ELF-1 (cell line): ENCODE results near the gene FCRL1.
A peak's percentile ranks its signal among the peaks of the same experiment; 100 is the strongest.

Source experiments
- DNase-seq: peaks from one replicate; pipeline ENCODE4 v3.0.0-alpha.2; 2016; ENCODE audit warnings: low read depth, low spot score

The FCRL1 gene

DNA sequence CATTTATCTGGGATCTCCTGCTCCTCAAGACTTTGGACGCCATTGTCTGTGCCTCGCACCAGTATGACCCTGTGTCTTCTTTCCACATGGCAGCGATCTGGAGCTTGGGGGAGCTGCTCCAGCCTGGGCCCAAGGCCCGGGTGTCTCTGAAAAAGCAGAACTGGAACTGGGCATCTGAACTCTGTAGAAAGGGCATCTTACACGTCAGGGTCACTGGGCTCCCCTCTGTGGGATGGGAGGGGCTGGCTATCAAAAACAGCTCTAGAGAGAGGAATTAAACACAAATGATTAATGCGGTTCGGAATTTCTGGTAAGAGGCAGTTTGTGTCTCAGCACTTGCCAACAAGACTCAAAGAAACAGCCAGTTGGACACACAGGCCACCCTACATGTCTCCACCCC lies 16.1 kb downstream of the FCRL1 start:
- DNase-seq, result no peak

DNA sequence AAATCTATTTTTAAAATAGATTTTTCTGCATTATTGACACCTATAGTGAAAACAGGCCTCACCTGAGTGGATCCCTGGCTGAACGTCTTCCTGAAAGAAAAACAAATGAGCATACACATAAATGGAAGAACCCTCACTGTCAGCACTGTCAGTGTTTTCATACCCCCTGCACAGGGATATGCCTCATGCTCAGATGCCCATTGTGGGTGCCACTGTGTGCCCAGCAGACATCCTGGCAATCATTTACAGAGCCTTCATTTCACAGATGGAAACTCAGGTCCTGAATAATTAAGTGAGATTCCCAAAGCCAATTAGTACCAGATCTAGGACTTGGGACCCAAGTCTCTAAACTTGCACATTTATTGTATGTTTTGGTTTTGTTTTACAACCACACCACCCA lies 19.9 kb downstream of the FCRL1 start:
- no peak for DNase-seq

DNA sequence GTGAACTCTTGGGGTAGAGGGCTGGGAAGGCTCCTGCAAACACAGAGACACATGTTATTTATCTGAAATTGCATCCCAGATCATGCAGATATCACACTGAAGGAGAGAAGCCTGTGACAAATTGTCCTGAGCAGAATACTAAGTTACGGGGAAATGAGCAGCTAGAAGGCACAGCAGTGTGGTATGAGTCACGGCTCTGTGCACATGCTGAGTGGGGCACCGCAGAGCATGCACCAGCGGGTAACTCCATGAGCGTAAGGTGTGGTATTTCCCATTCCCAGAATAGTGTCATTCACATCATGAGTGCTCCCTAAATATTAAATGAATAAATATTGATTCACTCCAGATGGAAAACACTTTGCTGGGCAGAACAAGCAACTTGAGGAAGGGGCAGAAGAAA lies 21.7 kb downstream of the FCRL1 start:
- DNase-seq, result no peak

DNA sequence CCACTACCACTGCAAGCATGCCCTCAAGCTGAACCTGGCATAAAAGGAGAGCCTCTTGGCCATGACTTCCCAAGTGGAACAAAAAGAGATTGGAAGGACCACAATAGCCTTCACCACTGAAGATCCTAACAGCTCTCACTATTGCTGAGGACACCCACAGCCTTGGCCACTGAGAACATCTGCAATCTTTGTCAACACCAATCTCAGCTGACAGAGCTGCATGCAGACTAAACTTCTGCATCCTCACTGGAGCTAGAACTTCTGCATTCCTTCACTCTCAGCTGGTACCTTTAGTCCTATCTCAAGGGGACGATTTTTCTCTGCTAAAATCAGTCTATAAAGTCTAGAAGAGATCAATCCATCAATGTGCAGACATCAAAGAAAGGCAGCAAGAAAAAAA lies 34.7 kb downstream of the FCRL1 start:
- DNase-seq, result no peak

DNA sequence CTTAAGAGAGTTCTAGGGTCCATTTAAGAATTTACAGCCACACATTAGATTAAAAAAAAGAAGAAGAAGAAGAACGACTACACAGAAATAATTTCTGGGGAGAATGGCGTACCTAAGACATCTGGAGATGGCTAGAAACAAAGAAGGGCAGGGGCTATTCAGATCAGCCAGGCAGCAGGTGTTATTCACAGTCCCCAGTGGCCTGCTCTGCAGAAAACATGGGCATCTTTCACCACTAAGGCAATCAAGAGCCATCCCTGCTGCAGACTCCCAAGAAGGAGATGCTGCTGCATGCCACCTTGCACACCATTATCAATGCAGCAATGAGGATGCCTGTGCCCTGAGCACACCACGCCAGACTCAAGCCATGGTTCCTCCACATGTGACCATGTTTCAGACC lies 35.1 kb downstream of the FCRL1 start:
- DNase-seq, result no peak

DNA sequence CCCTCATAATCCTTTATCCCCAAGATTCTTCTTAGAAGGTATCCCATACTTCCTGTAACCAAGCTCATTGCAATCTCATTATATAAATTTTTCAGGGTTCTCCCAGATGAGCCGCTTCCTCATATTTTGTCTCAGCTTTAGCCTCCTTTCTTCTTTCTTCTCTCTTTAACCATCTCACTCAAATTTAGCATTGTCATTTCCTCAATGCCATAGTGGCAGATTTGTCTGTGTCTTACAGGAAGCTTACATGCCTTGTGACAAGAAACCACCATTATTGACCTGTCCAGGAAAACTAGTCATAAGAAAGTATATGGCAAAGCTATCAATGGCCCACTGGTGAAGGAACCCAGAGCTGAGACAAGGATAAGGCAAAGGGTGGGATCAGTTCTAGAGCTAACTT lies 37.0 kb downstream of the FCRL1 start:
- DNase-seq, result no peak

DNA sequence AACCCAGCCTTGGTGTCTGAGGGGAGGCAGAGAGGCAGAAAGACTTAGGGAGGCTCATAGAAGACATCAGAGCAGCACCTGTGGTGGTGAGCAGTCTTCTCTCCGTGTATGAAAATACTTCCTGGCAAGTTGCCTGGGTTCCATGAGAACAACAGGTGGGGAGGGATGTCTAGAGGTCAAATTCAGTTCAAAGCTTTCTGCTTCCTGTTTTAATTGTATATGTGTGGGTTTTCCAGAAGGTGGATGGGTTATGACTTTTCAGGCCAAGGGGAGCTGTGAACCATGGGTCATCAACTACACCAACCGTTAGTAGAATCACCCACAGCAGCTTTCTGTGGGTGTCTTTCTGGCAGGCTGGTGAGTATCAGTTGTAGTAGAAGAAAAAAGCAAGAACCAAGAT lies 38.9 kb downstream of the FCRL1 start:
- DNase-seq, result no peak

DNA sequence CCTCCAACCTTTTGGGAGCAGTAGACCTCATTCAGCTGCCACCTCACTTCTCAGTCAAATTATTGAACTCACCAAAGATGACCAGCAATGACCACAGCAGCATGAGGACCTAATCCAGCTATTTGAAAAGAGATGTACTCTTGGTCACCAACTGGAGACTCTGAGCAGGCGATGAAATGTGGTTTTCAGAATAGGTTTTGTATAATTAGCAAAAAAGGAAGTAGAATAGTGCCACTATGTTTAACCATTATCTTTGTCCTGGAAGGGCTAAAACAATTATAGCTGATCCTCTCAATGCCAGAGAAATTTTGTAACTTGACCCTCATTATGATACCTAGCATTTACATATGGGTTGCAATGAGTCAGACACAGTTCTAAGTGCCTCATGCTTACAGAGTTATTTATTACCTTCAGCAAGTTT lies 42.9 kb downstream of the FCRL1 start, which contains the start of gene FCRL2:
FCRL2 (minus strand) TSS at position 162 of the 421 bp plus-strand sequence; CDS start at position 103, 59 bp downstream.
- no peak for DNase-seq

DNA sequence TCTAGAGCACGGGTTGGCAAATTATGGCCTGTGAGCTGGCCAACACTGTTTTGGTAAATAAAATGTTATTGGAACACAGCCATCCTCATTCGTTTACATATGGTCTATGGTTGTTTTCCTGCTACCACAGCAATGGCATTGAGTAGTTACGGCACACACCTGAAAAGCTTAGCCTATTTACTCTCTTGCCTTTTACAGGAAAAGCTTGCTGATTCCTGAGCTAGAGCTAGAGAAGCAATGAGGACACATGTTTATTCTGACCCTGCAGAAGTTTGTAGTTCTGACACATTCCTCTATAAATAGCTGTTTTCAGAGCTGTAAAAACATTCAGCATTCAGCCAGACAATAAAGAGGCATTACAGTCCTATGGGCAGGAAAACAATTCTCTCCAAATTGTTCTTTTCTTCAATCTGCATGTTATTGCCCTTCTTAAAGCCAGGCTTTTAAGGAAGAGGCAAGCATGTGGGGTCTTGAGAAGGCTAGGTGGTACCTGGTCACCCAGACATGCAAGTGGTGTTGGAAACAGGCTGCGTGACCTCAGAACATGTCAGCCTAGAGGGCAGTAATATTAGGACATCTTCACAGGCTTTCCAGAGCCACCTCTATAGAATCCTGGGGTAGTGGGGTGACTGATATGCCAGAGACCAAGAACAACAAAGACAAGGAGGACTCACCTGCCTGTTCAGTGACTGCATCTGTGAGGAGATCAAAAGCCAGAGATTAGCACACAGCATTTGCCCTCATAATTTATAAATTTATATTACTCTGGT lies 44.6 kb downstream of the FCRL1 start:
- DNase-seq, result no peak

DNA sequence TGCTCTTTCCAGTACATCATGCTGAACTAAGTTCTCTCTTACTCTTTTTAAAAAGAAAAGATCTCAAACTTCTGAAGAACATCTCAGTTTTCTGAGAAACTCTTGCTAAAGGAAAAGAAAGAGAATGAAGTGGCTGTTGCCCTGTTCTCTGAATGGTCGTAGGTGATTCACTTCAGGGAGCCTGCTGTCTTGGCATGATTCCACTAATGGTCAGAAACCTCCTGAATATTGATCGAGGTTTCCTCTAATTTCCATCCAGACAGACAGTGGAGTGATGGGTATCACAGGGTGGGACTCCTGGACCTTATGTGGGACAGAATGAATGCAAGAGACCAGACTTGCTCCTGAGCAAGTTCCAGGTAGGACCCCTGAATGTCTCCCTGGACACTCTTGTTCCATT lies 45.5 kb downstream of the FCRL1 start:
- no peak for DNase-seq

DNA sequence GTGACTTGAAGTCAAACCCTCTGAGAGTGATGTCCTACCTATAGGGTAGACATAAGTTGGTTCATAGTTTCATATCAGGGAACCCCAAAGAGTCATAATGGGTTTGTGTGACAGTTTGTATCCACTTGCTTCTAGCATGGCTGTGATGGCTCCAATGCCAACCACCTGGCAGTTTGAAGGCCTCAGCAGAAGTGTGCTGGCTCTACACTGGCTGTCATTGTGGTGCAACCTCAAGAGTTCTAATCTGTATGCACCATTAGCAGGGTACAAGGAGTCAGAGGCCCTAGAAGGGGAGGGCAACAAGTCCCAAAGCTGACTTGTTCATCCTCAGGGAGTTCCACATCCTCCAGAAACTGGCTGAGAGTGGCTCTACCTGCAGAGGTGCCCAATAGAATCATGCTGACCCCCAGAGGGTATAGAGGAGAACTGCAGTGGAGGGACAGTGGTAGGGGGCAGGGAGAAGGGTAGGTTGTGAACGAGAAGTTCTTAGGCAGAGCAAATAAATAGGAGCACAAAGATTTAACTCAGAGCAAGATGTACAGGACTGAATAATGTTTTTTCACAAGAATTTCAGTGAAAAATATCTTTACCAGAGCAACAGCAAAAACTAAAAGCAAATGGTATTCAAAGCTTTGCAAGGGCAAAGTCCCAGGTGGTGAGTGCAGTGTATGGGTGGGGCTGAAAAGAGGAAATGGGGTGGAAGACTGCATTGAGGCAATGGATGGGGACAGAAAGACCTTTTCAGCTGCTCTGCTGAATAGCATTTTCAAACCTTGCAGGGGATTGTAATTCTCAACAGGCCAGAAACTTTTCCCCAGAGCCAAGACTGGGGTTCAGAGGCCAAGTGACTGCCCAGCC lies 46.2 kb downstream of the FCRL1 start:
- peak; percentile 30 for DNase-seq

DNA sequence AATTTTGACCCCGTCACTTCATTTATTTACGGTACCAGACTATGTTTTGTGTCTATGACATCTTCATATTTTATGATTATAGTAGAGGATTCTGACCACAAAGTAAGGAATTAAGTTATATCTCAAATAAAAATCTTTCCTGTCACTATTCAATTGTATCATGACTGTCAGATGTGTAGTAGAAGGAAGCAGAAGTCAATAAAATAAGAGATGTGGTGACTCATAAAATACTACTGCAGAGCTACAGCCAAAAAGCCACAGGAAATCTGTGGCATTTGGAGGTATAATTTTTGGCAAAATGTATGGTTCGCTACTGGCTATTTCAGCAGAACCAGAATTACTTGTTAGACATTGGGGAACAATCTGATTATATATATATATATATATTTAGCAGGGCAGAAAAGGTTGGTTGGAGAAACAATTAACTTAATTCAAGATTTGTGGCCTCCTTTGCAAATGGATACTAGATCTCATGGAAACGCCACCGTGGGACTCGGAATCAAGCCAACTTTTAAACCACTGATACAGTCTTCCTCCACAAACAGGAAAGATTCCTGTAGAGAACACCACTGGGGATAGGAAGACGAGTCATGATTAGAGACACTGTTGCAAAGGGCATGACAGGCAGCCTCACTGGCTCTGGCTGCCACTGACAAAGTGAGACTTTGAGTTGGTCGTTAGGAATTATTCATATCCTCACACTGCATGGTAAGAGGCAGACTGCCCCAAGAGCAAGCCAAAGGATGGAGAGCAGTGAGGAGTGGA lies 48.1 kb downstream of the FCRL1 start:
- no peak for DNase-seq

DNA sequence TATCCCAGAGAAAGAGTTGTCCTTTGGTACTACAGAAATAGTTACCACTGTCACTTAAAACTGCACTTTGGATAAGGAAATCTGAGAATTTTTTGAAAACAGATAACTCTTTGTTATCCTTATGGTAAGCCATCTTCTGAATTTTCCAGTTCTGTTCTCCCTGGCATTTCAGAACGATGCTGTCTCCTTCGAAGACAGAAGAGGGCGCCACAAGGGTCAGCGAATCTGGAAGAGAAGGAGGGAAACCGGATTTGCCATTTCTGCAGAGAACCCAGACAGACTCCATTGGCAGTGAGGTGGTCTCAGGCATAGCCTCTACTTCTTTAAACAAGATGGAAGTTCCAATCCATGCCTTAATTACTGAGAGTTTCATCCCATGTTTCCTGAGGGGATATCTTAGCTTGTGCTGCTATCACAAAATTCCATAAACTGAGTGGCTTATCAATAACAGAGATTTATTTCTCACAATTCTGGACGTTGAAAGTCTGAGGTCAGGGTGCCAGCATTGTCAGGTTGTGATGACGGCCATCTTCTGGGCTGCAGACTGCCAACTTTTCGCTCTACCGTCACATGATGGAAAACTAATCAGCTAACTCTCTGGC lies 49.4 kb downstream of the FCRL1 start:
- DNase-seq, result peak; percentile 18

DNA sequence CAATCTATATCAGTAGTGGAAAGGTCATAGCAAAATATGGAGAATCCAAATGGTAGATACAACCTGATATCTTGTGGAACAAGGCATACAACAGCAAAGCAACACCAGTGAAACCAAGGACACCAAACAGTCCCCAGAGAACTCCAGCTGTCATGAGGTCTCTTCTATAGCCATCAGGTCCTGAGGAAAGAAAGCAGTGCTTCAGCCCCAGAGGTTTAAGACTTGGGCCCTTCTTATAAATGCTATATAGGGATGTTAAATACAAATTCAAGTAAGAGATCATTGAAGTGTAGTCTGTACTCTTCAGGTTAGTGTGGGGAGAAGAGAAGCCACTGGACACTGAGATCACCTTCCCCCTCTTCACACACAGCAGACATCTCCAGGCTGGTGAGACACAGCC lies 53.1 kb downstream of the FCRL1 start:
- DNase-seq, result no peak

DNA sequence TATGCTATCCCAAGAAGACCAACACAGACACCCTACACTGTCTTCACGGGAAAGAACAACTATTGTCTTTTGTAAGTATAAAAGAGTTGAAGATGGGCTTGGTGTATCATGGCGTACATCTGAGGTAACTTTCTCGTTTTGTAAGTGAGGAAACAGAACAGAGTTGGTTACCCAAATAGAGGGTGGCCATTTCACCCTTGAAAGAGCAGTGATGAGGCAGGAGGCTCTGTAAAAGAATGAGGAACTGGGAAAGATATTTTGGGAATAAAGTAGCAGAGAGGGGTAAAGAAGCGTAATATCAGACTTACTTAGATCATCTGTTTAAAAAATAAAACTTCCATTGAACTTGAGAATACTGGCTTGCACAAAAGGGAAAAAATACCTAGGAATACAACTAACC lies 61.9 kb downstream of the FCRL1 start:
- DNase-seq, result no peak

DNA sequence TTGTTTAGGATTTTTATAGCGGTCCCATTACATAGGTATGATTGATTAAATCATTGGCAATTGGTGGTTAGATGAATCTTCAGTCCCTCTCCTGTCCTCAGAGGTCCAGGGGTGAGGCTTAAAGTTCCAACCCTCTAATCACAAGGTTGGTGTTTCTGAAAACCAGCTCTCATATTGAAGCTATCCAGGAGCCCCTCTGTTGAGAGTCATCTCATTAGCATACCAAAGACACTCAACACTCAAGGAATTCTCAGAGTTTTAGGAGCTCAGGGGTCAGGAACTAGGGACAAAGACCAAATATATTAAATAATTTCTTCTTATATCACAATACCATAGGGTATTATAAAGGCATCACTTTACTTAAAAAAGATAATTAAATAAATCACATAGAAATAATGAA lies 66.3 kb downstream of the FCRL1 start:
- DNase-seq, result peak; percentile 12

DNA sequence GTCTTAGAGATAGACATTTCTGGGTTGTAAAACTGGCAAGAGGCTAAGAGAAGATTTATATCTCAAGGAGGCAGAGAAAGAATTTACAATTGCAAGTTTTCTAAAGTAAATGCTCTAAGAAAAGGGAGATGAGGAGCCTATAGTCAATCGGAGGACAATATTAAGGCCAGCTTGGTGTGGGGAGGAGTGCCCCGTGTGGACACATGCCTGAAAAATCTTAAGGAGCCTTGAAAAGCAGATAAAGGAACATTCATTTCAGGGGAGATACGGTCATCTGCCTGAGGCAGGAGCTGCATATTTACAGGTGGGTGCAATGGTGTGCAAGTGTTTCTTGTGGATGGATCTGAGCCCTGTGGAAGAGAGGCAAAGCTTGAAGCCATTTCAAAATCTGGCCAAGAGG lies 68.6 kb downstream of the FCRL1 start:
- DNase-seq, result no peak

DNA sequence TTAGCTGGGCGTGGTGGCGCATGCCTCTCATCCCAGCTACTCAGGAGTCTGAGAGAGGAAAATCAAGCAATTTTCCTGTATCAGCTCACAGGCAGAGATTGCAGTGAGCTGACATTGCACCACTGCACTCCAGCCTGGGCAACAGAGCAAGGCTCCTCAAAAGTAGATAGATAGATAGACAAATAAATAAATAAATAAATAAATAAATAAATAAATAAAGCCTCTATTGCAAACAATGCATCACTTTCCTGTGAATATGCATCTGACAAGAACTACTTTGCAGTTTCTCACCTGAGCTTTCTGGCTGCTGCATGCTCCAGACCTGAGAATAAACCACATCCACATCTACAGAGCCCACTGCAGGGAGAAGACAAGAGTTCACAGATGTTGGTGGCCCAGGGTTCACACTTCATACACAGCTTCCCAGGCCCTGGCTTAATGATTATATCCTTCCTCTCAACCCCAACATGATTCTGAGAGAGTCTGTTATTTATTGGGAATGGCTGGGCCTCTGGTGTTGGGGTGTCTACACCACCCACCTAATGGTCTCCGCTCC lies 71.6 kb downstream of the FCRL1 start:
- DNase-seq, result no peak
